LNCAP (cell line): Measurements from ENCODE around the gene GRIN2A.

Experiments
- CTCF ChIP-seq: fragments of 450-650 bp; IDR thresholded peaks from 2 replicates; pipeline ENCODE4 v1.5.1; 2017; ENCODE audit warnings: mild to moderate bottlenecking

GRIN2A gene

GRCh38 chr16:9802160-9802559 lies 380.1 kb downstream of the GRIN2A start:
- TF ChIP-seq CTCF: no peak

- TF ChIP-seq CTCF: no peak
Measured at GRCh38 chr16:9801651-9802050, 380.6 kb downstream of the GRIN2A start.

GRCh38 chr16:9800186-9800738 lies 382.0 kb downstream of the GRIN2A start:
- no peak for TF ChIP-seq CTCF

- no peak for TF ChIP-seq CTCF
Measured at GRCh38 chr16:9798952-9799580, 383.2 kb downstream of the GRIN2A start.

GRCh38 chr16:9798474-9798873 lies 383.8 kb downstream of the GRIN2A start:
- TF ChIP-seq CTCF: no peak

GRCh38 chr16:9797306-9797705 lies 384.9 kb downstream of the GRIN2A start:
- TF ChIP-seq CTCF: no peak

GRCh38 chr16:9793623-9794022 lies 388.6 kb downstream of the GRIN2A start:
- no peak for TF ChIP-seq CTCF

GRCh38 chr16:9791556-9791955 lies 390.7 kb downstream of the GRIN2A start:
- no peak for TF ChIP-seq CTCF
